B cell (primary cell): ENCODE results near the gene SERF1B.
"Not testable (repeated sequence)": the region's sequence is repeated elsewhere in the genome, so short reads cannot be mapped to it uniquely, and the experiment has no call there.

ENCODE experiments used
- EZH2 ChIP-seq: IDR thresholded peaks from 2 replicates; pipeline ENCODE4 v1.6.1; 2012; ENCODE audit warnings: borderline replicate concordance, low read depth, mild to moderate bottlenecking, moderate library complexity, low read length; ENCODE audit not compliant: insufficient read depth, poor library complexity, severe bottlenecking
- TF ChIP-seq, protein P1 (sequence below): fragments of 200-600 bp; IDR thresholded peaks from one replicate; pipeline ENCODE4 v1.8.0; 2022; ENCODE audit warnings: antibody characterized with exemption, mild to moderate bottlenecking

GRCh38 chr5:70057140-70057539 lies 32.1 kb downstream of the SERF1B start:
- TF ChIP-seq, protein P1, sequence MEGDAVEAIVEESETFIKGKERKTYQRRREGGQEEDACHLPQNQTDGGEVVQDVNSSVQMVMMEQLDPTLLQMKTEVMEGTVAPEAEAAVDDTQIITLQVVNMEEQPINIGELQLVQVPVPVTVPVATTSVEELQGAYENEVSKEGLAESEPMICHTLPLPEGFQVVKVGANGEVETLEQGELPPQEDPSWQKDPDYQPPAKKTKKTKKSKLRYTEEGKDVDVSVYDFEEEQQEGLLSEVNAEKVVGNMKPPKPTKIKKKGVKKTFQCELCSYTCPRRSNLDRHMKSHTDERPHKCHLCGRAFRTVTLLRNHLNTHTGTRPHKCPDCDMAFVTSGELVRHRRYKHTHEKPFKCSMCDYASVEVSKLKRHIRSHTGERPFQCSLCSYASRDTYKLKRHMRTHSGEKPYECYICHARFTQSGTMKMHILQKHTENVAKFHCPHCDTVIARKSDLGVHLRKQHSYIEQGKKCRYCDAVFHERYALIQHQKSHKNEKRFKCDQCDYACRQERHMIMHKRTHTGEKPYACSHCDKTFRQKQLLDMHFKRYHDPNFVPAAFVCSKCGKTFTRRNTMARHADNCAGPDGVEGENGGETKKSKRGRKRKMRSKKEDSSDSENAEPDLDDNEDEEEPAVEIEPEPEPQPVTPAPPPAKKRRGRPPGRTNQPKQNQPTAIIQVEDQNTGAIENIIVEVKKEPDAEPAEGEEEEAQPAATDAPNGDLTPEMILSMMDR = not testable (repeated sequence)
- not testable (repeated sequence) for TF ChIP-seq EZH2
